ENCODE data around the gene FRMPD4.
"Not testable (repeated sequence)": the region's sequence is repeated elsewhere in the genome, so short reads cannot be mapped to it uniquely, and the experiment has no call there.

Gene FRMPD4

DNA sequence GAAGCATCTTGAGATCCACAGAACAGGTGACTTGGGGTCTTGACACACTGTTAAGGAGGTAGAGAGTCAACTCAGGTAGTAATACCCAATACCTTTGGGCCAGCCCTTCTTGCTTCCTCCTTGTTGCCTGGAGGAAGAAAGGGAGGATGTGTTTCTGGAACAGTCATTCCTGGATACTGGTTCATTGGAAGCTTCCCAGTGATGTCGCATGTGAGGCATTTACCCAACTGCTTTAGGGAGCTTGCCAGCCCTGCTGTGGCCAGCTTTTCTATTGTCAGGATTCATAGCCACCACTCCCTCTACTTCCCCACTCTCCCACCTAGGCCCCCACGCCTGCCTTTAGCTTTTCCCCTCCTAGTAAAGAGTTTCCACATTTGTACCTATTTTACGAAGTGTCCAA lies 342.7 kb downstream of the FRMPD4 start:
- H3K4me3 ChIP-seq = no peak overlapping the region
- H3K27ac ChIP-seq = no peak overlapping the region

DNA sequence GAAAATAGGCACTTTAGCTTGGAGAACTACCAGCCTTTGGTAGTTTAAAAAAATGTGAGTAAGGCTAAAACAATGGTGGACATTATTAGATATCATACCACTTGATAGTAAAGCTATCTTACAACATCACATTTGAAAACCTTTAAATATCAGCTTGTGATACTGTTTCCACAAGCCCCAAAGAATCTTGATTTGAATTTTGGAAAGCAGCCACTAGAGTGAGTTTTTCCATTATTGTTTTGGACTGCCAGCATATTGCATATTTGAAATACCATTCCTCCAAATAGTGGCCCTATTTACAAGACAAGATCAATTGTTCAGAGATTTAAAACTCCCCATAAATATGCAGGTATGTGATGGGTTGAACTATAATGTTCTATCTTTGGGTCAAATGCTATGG lies 349.9 kb downstream of the FRMPD4 start:
- Histone ChIP-seq H3K4me3 (no peak overlapping the region), H3K27ac (no peak overlapping the region)

- Histone ChIP-seq H3K27ac (no peak overlapping the region), H3K4me3 (no peak overlapping the region)
Observed at GRCh38 chrX:12488771-12489170, 350.5 kb downstream of the FRMPD4 start.

DNA sequence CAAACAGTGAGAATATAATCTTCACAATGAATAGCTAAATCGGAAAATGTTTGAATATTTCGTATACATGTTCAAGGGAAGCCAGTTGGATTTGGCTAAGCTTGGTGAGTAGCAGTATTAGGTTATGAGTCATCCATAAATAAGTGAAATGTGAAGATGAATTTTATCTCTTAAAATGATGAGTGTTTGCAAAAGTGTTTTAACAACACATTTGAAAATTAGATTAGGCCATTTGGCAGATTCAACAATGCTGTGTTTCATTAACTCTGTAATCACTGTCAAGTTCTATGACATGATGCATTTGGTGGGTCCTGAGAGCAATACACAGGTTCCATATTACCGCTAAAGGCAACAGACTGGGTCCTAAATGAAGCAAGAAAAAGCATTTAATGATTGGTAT lies 351.1 kb downstream of the FRMPD4 start:
- no peak overlapping the region for H3K4me3 ChIP-seq

GRCh38 chrX:12494400-12495138 lies 356.3 kb downstream of the FRMPD4 start:
- Histone ChIP-seq H3K4me3 (no peak overlapping the region), H3K27ac (no peak overlapping the region)

More for the DNA sequence above, 351.1 kb downstream of the FRMPD4 start:
- H3K27ac ChIP-seq = no peak overlapping the region

DNA sequence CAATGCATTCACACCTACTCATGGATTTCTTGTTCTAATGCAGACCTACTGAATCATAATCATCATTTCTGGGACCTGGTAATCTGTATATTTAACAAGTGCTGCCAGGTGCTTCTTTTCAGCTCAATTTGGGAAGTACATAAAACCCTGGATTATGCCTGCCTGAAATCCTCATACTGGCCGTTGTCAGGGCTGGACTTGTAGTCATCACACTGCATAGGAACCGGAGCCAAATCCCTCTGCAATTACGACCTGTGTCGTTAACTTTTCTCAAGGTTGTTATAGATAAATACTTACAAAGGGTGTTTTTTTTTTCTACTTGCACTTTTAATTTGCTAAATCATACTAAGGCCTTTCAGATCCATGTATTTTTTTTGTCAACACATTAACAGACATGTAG lies 358.1 kb downstream of the FRMPD4 start:
- no peak overlapping the region for H3K4me3 ChIP-seq
- no peak overlapping the region for H3K27ac ChIP-seq

GRCh38 chrX:12497832-12498591 lies 359.7 kb downstream of the FRMPD4 start:
- H3K27ac ChIP-seq = no peak overlapping the region
- H3K4me3 ChIP-seq = no peak overlapping the region

GRCh38 chrX:12505127-12505526 lies 366.9 kb downstream of the FRMPD4 start:
- Histone ChIP-seq H3K27ac (no peak overlapping the region), H3K4me3 (no peak overlapping the region)

DNA sequence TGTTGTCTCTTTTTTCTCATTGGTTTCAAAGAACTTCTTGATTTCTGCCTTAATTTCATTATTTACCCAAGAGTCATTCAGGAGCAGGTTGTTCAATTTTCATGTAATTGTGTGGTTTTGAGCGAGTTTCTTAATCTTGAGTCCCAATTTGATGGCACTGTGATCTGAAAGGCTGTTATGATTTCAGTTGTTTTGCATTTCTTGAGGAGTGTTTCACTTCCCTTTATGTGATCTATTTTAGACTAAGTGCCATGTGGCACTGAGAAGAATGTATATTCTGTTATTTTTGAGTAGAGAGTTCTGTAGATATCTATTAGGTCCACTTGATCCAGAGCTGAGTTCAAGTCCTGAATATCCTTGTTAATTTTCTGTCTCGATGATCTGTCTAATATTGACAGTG lies 377.1 kb downstream of the FRMPD4 start:
- not testable (repeated sequence) for H3K27ac ChIP-seq, H3K4me3 ChIP-seq

DNA sequence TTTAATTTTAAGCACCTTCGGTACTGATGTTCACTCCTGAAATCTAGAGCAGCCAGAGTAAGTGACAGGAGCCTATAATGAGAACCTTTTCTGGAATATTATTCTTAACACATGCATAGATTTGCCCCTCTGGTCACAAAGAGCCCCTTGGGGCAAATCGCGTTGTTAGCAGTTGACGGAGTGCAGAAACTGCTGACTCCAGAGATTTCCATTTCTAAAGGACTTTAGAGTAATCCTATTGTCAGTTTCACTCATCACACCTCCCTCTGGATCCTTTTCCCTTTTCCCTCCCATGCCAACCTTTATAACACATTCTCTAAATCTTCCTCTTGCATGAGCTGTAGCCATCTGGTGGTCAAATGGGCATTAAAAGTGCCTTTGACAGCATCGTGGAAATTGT lies 388.0 kb downstream of the FRMPD4 start:
- H3K4me3 ChIP-seq = no peak overlapping the region
- no peak overlapping the region for H3K27ac ChIP-seq

DNA sequence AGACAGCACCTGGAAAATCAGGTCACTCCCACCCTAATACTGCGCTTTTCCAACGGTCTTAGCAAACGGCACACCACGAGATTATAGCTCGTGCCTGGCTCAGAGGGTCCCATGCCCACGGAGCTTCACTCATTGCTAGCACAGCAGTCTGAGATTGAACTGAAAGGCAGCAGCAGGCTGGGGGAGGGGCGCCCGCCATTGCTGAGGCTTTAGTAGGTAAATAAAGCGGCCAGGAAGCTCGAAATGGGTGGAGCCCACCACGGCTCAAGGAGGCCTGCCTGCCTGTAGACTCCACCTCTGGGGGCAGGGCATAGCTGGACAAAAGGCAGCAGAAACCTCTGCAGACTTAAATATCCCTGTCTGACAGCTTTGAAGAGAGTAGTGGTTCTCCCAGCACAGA lies 399.8 kb downstream of the FRMPD4 start:
- H3K27ac ChIP-seq, H3K4me3 ChIP-seq: not testable (repeated sequence)

DNA sequence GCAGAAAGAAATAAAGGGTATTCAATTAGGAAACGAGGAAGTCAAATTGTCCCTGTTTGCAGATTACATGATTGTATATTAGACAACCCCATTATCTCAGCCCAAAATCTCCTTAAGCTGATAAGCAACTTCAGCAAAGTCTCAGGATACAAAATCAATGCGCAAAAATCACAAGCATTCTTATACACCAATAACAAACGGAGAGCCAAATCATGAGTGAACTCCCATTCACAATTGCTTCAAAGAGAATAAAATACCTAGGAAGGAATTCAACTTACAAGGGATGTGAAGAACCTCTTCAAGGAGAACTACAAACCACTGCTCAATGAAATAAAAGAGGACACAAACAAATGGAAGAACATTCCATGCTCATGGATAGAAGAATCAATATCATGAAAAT lies 404.0 kb downstream of the FRMPD4 start:
- not testable (repeated sequence) for H3K4me3 ChIP-seq, H3K27ac ChIP-seq

GRCh38 chrX:12548341-12548740 lies 410.1 kb downstream of the FRMPD4 start:
- Histone ChIP-seq H3K27ac (no peak overlapping the region), H3K4me3 (no peak overlapping the region)

DNA sequence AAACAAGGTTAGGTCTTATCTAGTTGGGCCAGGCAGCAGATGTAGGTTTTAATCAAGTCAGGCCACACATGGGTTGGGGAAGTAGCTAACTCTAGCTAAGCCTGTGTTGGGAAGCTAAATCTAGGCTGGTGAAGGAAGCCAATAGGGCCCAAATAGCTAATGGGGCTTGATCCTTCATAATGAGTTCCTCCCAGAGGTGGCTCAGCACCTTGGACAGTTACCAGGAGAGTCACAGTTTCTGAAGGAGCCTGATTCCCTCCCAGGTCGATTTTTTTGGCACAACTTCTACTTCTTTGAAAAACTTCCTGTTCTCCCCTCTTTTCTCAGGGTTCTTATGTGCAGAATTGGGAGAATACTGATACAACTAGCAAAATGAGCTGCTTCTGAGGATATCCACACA lies 410.5 kb downstream of the FRMPD4 start:
- Histone ChIP-seq H3K27ac (no peak overlapping the region), H3K4me3 (no peak overlapping the region)

- Histone ChIP-seq H3K4me3 (no peak overlapping the region), H3K27ac (no peak overlapping the region)
Observed at GRCh38 chrX:12554206-12554605, 415.9 kb downstream of the FRMPD4 start.

DNA sequence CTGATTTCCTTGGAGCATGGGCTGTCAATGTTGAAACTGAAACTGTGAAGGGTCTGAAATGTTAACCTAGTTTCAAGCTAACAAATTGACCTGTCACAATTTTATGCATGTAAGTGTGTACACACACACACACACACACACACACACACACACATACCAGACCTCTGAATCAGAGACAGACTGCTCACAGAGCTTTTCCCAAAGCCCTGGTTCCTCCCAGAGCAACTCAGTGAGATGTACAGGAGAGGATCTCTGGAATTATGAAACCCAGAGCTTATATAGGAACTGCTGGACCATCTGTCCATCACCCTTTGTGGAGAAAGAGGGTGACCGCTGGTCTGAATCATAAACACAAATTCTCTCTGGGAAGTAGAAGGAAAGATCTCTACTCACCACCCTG lies 424.8 kb downstream of the FRMPD4 start:
- Histone ChIP-seq H3K27ac (no peak overlapping the region), H3K4me3 (no peak overlapping the region)

DNA sequence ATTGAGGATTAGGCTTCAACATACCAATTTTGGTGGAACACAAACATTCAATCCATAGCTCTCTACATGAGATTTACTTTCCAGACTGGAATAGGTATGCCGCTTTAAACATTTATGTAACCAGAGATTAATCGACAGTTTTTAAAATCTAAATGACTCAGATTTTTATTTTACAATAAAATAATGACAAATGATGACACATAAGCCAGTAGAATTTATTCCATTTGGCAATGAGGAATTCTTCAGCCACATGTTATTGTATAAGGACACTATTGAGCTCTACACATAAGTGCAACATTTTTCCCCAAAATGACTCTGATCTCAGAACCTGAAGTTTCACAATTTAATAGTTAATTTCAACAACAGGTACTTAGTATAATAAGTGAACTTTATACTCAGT lies 425.9 kb downstream of the FRMPD4 start:
- Histone ChIP-seq H3K27ac (no peak overlapping the region), H3K4me3 (no peak overlapping the region)

- Histone ChIP-seq H3K27ac (no peak overlapping the region), H3K4me3 (no peak overlapping the region)
Observed at GRCh38 chrX:12567857-12568256, 429.6 kb downstream of the FRMPD4 start.

- H3K4me3 ChIP-seq = no peak overlapping the region
- H3K27ac ChIP-seq = no peak overlapping the region
Observed at GRCh38 chrX:12570859-12571501, 432.7 kb downstream of the FRMPD4 start.

- H3K27ac ChIP-seq = no peak overlapping the region
Observed at GRCh38 chrX:12579311-12579710, 441.0 kb downstream of the FRMPD4 start.

GRCh38 chrX:12580548-12580947 lies 442.3 kb downstream of the FRMPD4 start:
- Histone ChIP-seq H3K4me3 (no peak overlapping the region), H3K27ac (no peak overlapping the region)

More at GRCh38 chrX:12579311-12579710, 441.0 kb downstream of the FRMPD4 start:
- H3K4me3 ChIP-seq = no peak overlapping the region

Data from skin epidermis (tissue), 12 donors.